Fibroblast of pulmonary artery (primary cell): ENCODE data around the gene SCAP.
"Not testable (repeated sequence)": the region's sequence is repeated elsewhere in the genome, so short reads cannot be mapped to it uniquely, and the experiment has no call there.

Source experiments
- DNase-seq: peaks from one replicate; pipeline ENCODE4 v3.0.0-alpha.2; 2010; ENCODE audit warnings: low read depth
- H3K4me3 ChIP-seq: replicated peaks from 2 replicates; pipeline ENCODE4 v1.5.1; 2011; ENCODE audit warnings: low read depth, mild to moderate bottlenecking, control low read depth, low read length, moderate library complexity
- TF ChIP-seq, protein P1 (sequence below): IDR thresholded peaks from 2 replicates; pipeline ENCODE4 v1.5.1; 2011; ENCODE audit warnings: mild to moderate bottlenecking, control low read depth, low read length, inconsistent platforms; ENCODE audit errors: missing control alignments

The SCAP gene

DNA sequence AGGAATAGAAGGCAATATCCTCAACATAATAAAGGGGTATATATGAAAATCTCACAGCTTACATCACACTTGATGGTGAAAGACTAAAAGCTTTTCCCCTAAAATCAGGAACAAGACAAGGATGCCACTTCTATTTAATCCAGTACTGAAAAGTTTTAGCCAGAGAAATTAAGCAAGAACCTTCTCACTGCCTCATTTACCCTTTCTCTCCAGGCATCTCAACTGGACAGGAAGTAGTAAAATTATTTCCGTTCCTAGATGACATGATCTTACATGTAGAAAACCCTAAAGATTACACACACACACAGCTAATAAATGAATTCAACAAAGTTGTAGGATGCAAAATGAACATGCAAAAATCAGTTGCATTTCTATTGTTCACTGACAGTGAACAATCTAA is 11.2 kb downstream of the SCAP start:
- no peak overlapping the region for H3K4me3 ChIP-seq
- no peak for DNase-seq
- TF ChIP-seq, protein P1, sequence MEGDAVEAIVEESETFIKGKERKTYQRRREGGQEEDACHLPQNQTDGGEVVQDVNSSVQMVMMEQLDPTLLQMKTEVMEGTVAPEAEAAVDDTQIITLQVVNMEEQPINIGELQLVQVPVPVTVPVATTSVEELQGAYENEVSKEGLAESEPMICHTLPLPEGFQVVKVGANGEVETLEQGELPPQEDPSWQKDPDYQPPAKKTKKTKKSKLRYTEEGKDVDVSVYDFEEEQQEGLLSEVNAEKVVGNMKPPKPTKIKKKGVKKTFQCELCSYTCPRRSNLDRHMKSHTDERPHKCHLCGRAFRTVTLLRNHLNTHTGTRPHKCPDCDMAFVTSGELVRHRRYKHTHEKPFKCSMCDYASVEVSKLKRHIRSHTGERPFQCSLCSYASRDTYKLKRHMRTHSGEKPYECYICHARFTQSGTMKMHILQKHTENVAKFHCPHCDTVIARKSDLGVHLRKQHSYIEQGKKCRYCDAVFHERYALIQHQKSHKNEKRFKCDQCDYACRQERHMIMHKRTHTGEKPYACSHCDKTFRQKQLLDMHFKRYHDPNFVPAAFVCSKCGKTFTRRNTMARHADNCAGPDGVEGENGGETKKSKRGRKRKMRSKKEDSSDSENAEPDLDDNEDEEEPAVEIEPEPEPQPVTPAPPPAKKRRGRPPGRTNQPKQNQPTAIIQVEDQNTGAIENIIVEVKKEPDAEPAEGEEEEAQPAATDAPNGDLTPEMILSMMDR, result no peak

DNA sequence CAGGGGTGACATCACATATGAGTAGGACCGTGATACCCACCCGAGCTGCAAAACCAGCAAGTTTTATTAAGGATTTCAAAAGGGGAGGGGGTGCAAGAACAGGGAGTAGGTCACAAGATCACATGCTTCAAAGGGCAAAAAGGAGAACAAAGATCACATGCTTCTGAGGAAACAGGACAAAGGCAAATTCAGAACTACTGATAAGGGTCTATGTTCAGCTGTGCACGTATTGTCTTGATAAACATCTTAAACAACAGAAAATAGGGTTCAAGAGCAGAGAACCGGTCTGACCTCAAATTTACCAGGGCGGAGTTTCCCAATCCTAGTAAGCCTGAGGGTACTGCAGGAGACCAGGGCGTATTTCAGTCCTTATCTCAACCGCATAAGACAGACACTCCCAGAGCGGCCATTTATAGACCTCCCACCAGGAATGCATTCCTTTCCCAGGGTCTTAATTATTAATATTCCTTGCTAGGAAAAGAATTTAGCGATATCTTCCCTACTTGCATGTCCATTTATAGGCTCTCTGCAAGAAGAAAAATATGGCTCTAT is 16.1 kb downstream of the SCAP start:
- DNase-seq, H3K4me3 ChIP-seq: not testable (repeated sequence)

DNA sequence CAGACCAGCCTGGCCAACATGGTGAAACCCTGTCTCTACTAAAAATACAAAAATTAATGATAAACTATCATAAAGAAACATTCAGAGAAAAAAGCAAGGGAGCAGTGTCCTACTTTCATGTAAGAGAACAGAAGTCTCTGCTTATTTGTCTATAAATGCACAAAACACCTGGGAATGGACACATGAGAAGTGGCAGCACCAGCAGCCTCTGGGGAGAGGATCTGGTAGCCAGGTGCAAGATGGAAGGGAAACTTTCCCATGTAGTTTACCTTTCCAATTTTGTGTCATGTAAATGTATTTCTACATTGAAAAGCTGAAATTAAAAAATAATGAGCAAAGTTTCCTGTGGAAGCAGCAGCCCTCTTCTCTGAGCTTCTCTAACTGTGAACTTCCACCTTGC is 18.8 kb downstream of the SCAP start:
- DNase-seq, result no peak
- H3K4me3 ChIP-seq, result no peak overlapping the region
- TF ChIP-seq, protein P1, result no peak

- TF ChIP-seq, protein P1, result no peak
- peak; percentile 45 for DNase-seq
- H3K4me3 ChIP-seq, result no peak overlapping the region
Observed at GRCh38 chr3:47455806-47456452, 19.8 kb downstream of the SCAP start.

DNA sequence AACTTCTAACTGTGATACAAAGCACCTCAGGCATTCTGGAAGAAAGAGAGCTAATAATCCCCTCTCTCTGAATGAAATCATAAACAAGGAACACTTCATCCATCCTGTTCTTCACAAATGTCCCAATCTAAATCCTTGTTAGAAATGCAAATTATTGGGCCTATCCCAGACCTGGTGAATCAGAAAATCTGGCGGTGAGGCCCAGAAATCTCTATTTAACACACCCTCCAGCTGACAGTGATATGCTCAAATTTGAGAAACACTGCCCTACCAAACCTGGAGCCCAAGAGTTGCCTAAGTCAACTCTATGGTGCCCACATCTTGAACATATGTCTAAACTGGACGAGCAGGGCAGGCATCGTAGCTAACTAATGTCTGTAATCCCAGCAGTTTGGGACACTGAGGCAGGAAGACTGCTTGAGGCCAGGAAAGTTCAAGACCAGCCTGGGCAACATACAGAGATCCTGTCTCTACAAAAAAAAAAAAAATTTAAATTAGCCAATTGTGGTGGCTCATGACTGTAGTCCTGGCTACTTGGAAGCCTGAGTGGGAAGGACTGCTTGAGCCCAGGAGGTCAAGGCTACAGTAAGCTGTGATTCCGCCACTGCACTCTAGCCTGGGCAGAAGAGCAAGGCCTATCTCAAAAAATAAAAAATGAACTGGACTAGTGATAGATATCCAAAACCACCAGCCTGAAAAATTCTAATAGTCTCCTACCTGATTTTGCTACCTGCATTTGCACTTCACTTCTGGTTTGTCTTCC is 23.1 kb downstream of the SCAP start:
- no peak overlapping the region for H3K4me3 ChIP-seq
- TF ChIP-seq, protein P1, result no peak
- DNase-seq, result no peak

- TF ChIP-seq, protein P1, result no peak
- no peak overlapping the region for H3K4me3 ChIP-seq
- DNase-seq, result no peak
Observed at GRCh38 chr3:47444103-47444502, 31.6 kb downstream of the SCAP start.

DNA sequence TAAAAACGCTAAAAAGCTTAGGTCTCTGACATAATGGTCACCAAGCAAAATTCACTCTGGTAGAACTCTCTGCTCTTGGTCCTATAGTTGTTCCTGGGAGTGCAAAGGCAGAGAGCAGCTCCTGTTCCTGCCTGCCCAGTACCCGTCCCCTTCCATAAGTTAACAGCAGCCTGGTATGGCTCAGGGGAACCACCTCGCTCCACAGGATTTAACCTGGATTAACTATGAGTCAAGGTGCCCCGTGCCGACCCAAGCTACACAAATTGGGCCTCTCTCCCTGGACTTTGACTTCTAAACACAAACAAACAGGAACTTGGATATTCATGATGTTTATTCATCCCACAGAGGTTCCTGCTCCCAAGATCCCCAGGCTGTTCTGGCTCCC is 32.1 kb downstream of the SCAP start:
- TF ChIP-seq, protein P1, result no peak
- DNase-seq, result no peak
- no peak overlapping the region for H3K4me3 ChIP-seq
